Renal cortex interstitium (tissue), 11 donors: Measurements from ENCODE around the gene TOP3A. TPM values are rescaled to one million over a fixed set of nuclear protein-coding genes. Genes with fewer than 3 reads are reported as not detected.

Experiments
- DNase-seq, 11 donors: peaks; one replicate each; pipeline ENCODE4 v3.0.0-alpha.2; 2013; ENCODE audit warnings: low read depth in 9 of 11, low spot score in 4 of 11; ENCODE audit errors: extremely low read depth in 1 of 11
- polyA plus RNA-seq, 3 donors: library from polyadenylated mRNA; unstranded; fragments of 120-200 nt; gene quantifications; one replicate each; pipeline ENCODE4 v1.2.1, GENCODE V29; 2013; ENCODE audit not compliant: insufficient read length in 3 of 3

TOP3A gene
- polyA plus RNA-seq, 3 donors, result 43.4 to 50.2 (median 48.6) TPM

DNA sequence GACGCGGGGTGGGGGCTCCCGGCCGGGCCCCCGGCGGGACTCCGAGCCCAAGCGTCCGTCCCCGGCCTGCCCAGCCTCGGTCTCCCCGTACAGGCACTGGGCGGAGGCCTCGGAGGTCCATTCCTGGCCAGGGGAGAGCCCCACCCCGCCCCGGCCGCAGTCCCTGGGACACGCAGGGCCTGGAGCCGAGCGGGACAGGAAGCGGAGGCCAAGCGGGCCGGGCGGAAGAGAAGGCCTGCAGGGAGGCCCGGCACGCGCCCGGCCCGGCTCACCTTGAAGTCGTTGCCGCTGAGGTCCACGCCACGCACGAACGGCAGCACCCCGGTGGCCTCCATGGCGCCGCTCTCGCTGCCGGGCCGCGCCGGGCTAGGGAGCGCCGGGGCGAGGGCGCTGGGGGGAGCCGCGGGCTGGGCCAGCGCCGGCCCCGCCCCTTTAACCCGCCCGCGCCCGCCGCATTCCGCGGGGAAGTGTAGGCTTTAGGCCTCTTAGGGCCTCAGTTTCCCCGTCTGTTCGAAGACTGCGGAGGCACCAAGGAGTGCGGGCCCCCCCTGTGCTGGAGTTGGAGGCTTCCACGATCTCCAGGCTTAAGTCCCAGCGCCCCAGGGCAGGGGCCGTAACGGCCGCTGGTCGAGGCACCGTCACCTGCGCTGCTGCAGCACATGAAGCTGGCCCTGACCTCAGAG, 56.3 kb downstream of the TOP3A start, which contains the start of gene FLII:
FLII (minus strand) TSS at position 383 of the 683 bp plus-strand sequence; CDS start at position 335, 48 bp downstream.
- peak in 1 of 11 donors; percentile 42 for DNase-seq

DNA sequence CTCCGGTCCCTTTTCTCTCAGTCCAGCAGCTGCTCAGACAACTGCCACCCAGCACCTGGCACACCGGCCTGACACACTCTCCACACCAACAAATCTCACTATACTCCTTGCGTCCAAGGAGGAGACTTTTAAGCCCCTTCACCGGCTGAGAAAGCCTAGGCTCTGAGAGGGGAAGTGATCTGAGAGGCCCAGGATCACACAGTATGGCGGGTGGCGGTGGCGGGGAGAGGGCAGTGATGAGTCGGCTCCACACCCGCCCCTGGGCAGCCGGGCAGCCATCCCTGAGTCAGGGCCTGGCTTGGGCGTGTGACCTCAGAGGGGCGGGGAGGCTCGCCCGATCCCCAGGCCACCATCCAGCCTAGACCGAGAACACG, 56.8 kb downstream of the TOP3A start:
- no peak for DNase-seq

- no peak for DNase-seq
These were observed 57.4 kb downstream of the TOP3A start for GRCh38 chr17:18257268-18257981.

GRCh38 chr17:18256776-18257175, 58.0 kb downstream of the TOP3A start:
- DNase-seq, result no peak

- DNase-seq, result no peak
These were observed 58.4 kb downstream of the TOP3A start for GRCh38 chr17:18256351-18256750.

DNA sequence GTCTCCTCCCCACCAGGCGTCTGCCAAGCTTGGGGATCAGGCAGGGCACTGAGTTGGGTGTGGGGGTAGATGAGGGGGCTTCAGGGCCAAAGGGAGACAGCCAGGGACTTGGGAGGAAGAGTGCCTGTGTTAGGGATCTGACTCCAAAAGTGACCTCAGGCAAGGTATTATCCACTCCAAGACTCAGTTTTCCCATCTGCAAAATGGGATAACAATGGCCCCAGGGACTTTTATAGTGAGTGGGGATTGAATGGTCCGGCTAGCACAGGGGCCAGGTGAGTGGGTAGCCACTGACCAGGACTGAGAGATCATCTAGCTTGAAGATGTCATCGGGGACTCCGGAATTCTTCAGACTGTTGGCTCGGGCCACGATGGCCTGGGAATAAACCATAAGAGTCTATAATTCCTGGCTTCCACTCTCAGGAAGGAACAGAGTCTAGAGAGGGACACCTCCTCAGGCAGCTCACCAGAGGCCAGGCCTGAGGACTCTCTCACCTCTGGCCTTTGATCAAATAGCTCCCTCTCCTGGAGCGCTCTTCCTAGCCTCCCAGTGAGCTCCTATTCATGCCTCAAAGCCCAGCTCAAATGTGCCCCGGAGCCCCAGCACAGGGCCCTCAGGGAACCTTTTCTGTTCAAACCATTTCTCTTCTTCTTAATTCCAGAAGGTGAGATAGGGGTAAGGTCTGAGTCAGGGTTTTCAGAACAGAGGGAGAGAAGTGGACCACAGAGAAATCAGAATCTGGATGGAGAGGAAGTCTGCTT, 59.7 kb downstream of the TOP3A start:
- DNase-seq, result no peak

- DNase-seq, result no peak
These were observed 60.6 kb downstream of the TOP3A start for GRCh38 chr17:18253947-18254821.

- DNase-seq, result no peak
These were observed 61.5 kb downstream of the TOP3A start for GRCh38 chr17:18253187-18253884.

GRCh38 chr17:18252160-18252559, 62.6 kb downstream of the TOP3A start:
- no peak for DNase-seq

GRCh38 chr17:18251204-18251603, 63.6 kb downstream of the TOP3A start:
- no peak for DNase-seq

GRCh38 chr17:18250708-18251107, 64.1 kb downstream of the TOP3A start:
- no peak for DNase-seq

DNA sequence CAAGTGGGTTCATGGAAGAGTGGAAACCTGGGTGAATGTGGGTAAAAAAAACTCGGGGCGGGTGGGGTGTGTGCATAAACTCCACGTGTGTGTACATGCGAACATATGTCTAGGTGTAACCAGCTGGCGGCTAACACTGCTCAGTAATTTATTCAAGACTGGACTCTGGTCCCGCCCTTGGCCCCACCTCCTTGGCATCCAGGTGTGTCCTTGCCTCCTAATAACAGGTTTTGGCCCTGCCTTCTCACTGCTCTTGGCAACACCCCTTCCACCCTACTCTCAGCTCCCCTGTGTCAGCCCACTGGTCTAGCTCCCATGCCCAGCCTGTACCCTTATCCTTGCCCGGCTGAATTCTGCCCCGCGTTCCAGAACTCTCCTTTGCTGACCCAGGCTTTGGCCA, 64.5 kb downstream of the TOP3A start:
- DNase-seq, result no peak

DNA sequence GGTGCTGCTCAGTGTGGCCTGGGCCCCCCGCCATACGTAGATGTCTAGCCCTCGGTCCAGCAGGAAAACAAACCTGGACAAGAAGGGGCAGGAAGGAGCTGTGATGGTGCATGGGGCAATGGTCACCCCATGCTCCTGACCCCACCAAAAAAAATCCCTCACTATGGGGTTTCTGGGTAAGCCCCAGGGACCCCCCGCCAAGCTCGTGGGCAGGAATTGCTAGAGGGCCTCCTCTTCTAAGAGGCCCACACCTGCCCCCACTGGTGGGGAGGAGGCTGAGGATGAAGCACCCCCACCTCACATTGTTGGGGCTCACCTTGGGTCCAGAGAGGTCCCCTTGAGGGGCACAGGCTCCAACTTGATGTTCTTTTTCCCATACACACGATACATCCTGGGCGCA, 66.0 kb downstream of the TOP3A start:
- no peak for DNase-seq

DNA sequence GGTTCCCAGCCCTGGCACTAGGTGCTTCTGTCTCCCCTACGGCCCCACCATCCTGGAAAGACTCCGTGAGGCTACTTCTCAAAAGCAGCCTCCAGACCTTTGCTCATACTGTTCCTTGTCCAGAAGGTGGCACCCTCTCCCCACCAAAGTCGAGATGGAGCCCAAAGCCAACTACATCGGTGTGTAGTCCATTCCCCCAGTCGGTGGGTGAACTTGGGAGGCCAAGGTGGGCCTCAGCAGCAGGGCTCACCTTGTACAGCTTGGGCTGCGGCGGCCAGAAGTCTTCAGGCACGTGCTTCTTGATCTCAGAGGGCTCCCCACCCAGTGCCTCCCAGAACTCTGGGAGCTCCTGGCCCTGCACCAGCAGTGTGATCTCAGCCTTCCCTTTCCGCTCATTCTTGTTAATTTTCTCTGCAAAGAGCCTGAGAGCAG, 66.5 kb downstream of the TOP3A start:
- DNase-seq, result peak in 2 of 11 donors; percentile 66 to 72

DNA sequence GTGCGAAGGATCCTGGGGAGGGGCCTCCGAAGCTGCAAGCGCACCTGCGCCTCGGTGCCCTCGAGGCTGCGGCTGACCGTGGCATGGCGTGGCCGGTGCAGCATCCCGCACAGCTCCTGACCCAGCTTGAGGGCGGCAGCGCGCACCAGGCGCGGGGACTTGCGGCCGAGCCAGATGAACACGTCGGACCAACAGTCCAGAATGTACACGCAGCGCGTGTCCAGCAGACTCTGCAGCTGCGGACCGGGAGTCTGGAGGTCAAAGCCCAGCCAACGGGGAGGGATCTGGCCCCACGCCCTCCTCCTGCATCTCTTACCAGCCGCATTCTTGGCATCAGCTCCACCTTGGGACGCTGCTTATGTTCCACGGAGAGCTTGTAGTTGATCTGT, 67.2 kb downstream of the TOP3A start:
- DNase-seq, result no peak

DNA sequence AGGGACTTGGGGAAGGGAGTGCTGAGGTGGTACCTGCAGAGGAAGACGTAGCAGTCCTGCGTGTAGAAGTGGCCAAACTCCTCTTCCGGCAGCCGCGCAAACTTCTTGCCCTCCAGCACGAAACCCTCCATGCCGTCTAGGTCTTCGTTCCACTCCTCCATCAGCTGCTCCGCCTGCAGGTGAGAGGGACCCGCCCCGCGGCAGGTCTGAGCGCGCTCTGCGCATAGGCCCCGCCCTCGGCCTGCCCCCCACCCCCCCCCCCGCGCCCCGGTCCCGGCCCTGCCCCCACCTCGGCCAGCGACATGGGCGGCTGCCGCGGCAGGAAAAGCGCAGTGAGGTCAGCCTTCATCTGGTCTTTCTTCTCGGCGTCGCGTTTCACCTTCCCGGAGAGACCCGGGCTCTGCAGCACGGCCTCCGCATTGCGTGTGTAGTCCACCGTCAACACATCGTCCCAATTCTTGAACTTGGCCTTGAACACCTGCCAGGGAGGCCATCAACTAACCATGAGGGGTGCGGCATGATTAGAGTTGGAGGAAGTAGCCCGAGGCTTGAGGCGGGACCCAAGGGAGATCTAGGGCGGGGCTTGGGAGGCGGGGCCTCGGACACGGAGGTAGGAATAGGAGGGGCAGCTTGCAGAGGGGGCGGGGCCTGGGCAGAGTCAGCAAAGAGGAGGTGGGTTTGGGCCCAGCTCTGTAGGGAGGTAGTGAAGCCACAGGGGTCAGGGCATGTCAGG, 67.7 kb downstream of the TOP3A start:
- DNase-seq, result peak in 1 of 11 donors; percentile 60

- no peak for DNase-seq
These were observed 68.6 kb downstream of the TOP3A start for GRCh38 chr17:18246109-18246725.
